GM23248 (cell line): ENCODE measurements around the gene SF3A2. TPM values are rescaled to one million over a fixed set of nuclear protein-coding genes. Genes with fewer than 3 reads are reported as not detected.

Experiments
- DNase-seq: peaks from one replicate; pipeline ENCODE4 v3.0.0-alpha.2; 2015
- H2AFZ ChIP-seq: fragments of 200-600 bp; sonication (generic); 2 replicates; pipeline ENCODE4 v1.6.1; 2016; ENCODE audit warnings: antibody characterized with exemption
- H3F3A ChIP-seq: fragments of 200-600 bp; sonication (generic); 2 replicates; pipeline ENCODE4 v1.6.1; 2016; ENCODE audit warnings: mild to moderate bottlenecking, antibody characterized with exemption, mixed run types; ENCODE audit not compliant: insufficient read depth
- H3K27ac ChIP-seq: fragments of 200-600 bp; sonication (generic); 2 replicates; pipeline ENCODE4 v1.5.1; 2016; ENCODE audit warnings: mild to moderate bottlenecking
- H3K27me3 ChIP-seq: fragments of 200-600 bp; sonication (generic); replicated peaks from 2 replicates; pipeline ENCODE4 v1.6.1; 2016; ENCODE audit warnings: mild to moderate bottlenecking; ENCODE audit not compliant: insufficient read depth
- H3K36me3 ChIP-seq: fragments of 200-600 bp; sonication (generic); 2 replicates; pipeline ENCODE4 v1.6.1; 2016; ENCODE audit warnings: low read depth, mild to moderate bottlenecking
- H3K4me1 ChIP-seq: fragments of 200-600 bp; sonication (generic); 2 replicates; pipeline ENCODE4 v1.6.1; 2016; ENCODE audit warnings: mild to moderate bottlenecking; ENCODE audit not compliant: insufficient read depth
- H3K4me2 ChIP-seq: fragments of 200-600 bp; sonication (generic); one replicate; pipeline ENCODE4 v1.6.1; 2016; ENCODE audit warnings: mild to moderate bottlenecking; ENCODE audit not compliant: unreplicated experiment
- H3K4me3 ChIP-seq: fragments of 200-600 bp; sonication (generic); 2 replicates; pipeline ENCODE4 v1.5.1; 2016; ENCODE audit warnings: mild to moderate bottlenecking
- H3K79me2 ChIP-seq: fragments of 200-600 bp; sonication (generic); 2 replicates; pipeline ENCODE4 v1.6.1; 2016; ENCODE audit warnings: mild to moderate bottlenecking; ENCODE audit not compliant: insufficient read depth
- H3K9ac ChIP-seq: fragments of 200-600 bp; sonication (generic); 2 replicates; pipeline ENCODE4 v1.6.1; 2016; ENCODE audit warnings: mild to moderate bottlenecking
- H3K9me2 ChIP-seq: fragments of 200-600 bp; sonication (generic); 2 replicates; pipeline ENCODE4 v1.6.1; 2016; ENCODE audit warnings: mixed run types, mild to moderate bottlenecking, moderate library complexity; ENCODE audit not compliant: insufficient read depth
- H3K9me3 ChIP-seq: fragments of 200-600 bp; sonication (generic); one replicate; pipeline ENCODE4 v1.6.1; 2017; ENCODE audit warnings: low read depth
- H4K20me1 ChIP-seq: fragments of 200-600 bp; sonication (generic); 2 replicates; pipeline ENCODE4 v1.6.0; 2016; ENCODE audit not compliant: insufficient read depth
- EZH2 ChIP-seq: fragments of 200-600 bp; sonication (generic); IDR thresholded peaks from 2 replicates; pipeline ENCODE4 v1.6.1; 2018; ENCODE audit warnings: antibody characterized with exemption, mild to moderate bottlenecking; ENCODE audit not compliant: insufficient read depth, poor library complexity, severe bottlenecking
- EZH2phosphoT487 ChIP-seq: fragments of 200-600 bp; sonication (generic); IDR thresholded peaks from 2 replicates; pipeline ENCODE4 v1.6.1; 2018; ENCODE audit warnings: antibody characterized with exemption, moderate library complexity, mild to moderate bottlenecking, low read depth; ENCODE audit not compliant: insufficient read depth
- WGBS, 2 experiments: methylation state at CpG; one replicate each; pipeline ENCODE4 v1.1.6; 2015 to 2017; ENCODE audit warnings: low lambda C conversion rate in 2 of 2, low coverage in 1 of 2; ENCODE audit errors: missing lambda C conversion rate in 2 of 2; 5-methylcytosine and 5-hydroxymethylcytosine counted together
- in situ Hi-C: fragments of 300-500 bp; cut with MboI; formaldehyde crosslinking; loops from 2 replicates; pipeline ENCODE4 v1.15.0; 2020
- polyA plus RNA-seq: library from polyadenylated mRNA; unstranded; fragments of >200 nt; fragmentation: Nextera tagmentation; extraction: Ambion mirVana; gene quantifications from 2 replicates; pipeline ENCODE4 v1.2.1, GENCODE V29; 2016
- total RNA-seq: library from RNA; depleted of rRNA; stranded (reverse); fragments of >200 nt; shearing (Covaris generic); gene quantifications from 2 replicates; pipeline ENCODE4 v1.2.3, GENCODE V29; 2014

SF3A2 gene
- total and polyA plus RNA-seq, 2 experiments from 2014 or later: 16.8 to 26.7 TPM

- H3K4me3 ChIP-seq: no peak within 1 kb of the TSS
- TF ChIP-seq EZH2phosphoT487: no peak
- TF ChIP-seq EZH2: no peak
- H3K4me1 ChIP-seq: 0 out of 2 replicates have a peak, but pooled peaks cover 3% of the 10 kb centered on the region
- no peaks in the 10 kb centered on the region for H4K20me1 ChIP-seq
- no peaks in the 10 kb centered on the region for H3K9me3 ChIP-seq
- no peaks in the 10 kb centered on the region for H3K9me2 ChIP-seq
- no peak within 1 kb of the TSS for H2AFZ ChIP-seq
- H3K27ac ChIP-seq: no peak within 1 kb of the TSS
- no peaks in the 10 kb centered on the region for H3K36me3 ChIP-seq
- H3K79me2 ChIP-seq: no peaks in the 10 kb centered on the region
- no peak within 1 kb of the TSS for H3K9ac ChIP-seq
- H3F3A ChIP-seq: no peaks in the 10 kb centered on the region
- DNase-seq: no peak
- 77 to 78% methylated on average over 24 of the region's 24 CpGs for WGBS, 2 experiments
- no peak within 1 kb of the TSS for H3K4me2 ChIP-seq
- in situ Hi-C loops: no loop called here
- H3K27me3 ChIP-seq: peaks cover 18% of the 10 kb centered on the region
Observed at GRCh38 chr19:2255982-2256685, 19.5 kb downstream of the SF3A2 start, which contains the start of gene JSRP1. Gene JSRP1 (minus strand): TSS chr19:2256417. CDS start chr19:2255314, 1,103 bp downstream.

- Histone ChIP-seq H3F3A (no peaks in the 10 kb centered on the region), H3K4me1 (0 out of 2 replicates have a peak, but pooled peaks cover 3% of the 10 kb centered on the region), H3K9me2 (no peaks in the 10 kb centered on the region), H2AFZ (no peak overlapping the region), H3K4me3 (no peak overlapping the region), H4K20me1 (no peaks in the 10 kb centered on the region), H3K36me3 (no peaks in the 10 kb centered on the region), H3K4me2 (no peak overlapping the region), H3K79me2 (no peaks in the 10 kb centered on the region), H3K27ac (no peak overlapping the region), H3K9ac (no peak overlapping the region), H3K9me3 (no peaks in the 10 kb centered on the region), H3K27me3 (no peaks in the 10 kb centered on the region)
- WGBS, 2 experiments: 81 to 86% methylated on average over 5 of the region's 5 CpGs
- in situ Hi-C loops: no loop called here
- TF ChIP-seq EZH2 (no peak), EZH2phosphoT487 (no peak)
- DNase-seq: peak; percentile 44
Observed at GRCh38 chr19:2259336-2259735, 22.7 kb downstream of the SF3A2 start.

- H3K36me3 ChIP-seq: no peaks in the 10 kb centered on the region
- TF ChIP-seq EZH2phosphoT487: no peak
- no peak for TF ChIP-seq EZH2
- H3K4me1 ChIP-seq: 0 out of 2 replicates have a peak, but pooled peaks cover 3% of the 10 kb centered on the region
- in situ Hi-C loops: no loop called here
- no peak overlapping the region for H3K9ac ChIP-seq
- H3K4me3 ChIP-seq: no peak overlapping the region
- H3K79me2 ChIP-seq: no peaks in the 10 kb centered on the region
- no peaks in the 10 kb centered on the region for H3F3A ChIP-seq
- H3K9me2 ChIP-seq: no peaks in the 10 kb centered on the region
- H3K4me2 ChIP-seq: peak overlapping the region; percentile 48
- WGBS, 2 experiments: 22 to 25% methylated on average over 11 of the region's 11 CpGs
- no peak overlapping the region for H2AFZ ChIP-seq
- H3K27me3 ChIP-seq: no peaks in the 10 kb centered on the region
- DNase-seq: peak; percentile 76
- H4K20me1 ChIP-seq: no peaks in the 10 kb centered on the region
- no peak overlapping the region for H3K27ac ChIP-seq
- no peaks in the 10 kb centered on the region for H3K9me3 ChIP-seq
Observed at GRCh38 chr19:2260341-2260805, 23.7 kb downstream of the SF3A2 start.

GRCh38 chr19:2261438-2262172 lies 25.0 kb downstream of the SF3A2 start:
- Histone ChIP-seq H3K9me2 (no peaks in the 10 kb centered on the region), H3K36me3 (no peaks in the 10 kb centered on the region), H3K79me2 (no peaks in the 10 kb centered on the region), H3K4me1 (0 out of 2 replicates have a peak, but pooled peaks cover 6% of the 10 kb centered on the region), H2AFZ (no peak overlapping the region), H3F3A (no peaks in the 10 kb centered on the region), H3K9ac (no peak overlapping the region), H3K27ac (no peak overlapping the region), H3K27me3 (no peaks in the 10 kb centered on the region), H3K4me3 (no peak overlapping the region), H4K20me1 (no peaks in the 10 kb centered on the region), H3K9me3 (no peaks in the 10 kb centered on the region), H3K4me2 (no peak overlapping the region)
- in situ Hi-C loops: no loop called here
- peak; percentile 39 for DNase-seq
- WGBS, 2 experiments: 61 to 65% methylated on average over 7 of the region's 7 CpGs
- TF ChIP-seq EZH2phosphoT487 (no peak), EZH2 (no peak)
